ENCODE results near the gene ZNF618.

Gene ZNF618

DNA sequence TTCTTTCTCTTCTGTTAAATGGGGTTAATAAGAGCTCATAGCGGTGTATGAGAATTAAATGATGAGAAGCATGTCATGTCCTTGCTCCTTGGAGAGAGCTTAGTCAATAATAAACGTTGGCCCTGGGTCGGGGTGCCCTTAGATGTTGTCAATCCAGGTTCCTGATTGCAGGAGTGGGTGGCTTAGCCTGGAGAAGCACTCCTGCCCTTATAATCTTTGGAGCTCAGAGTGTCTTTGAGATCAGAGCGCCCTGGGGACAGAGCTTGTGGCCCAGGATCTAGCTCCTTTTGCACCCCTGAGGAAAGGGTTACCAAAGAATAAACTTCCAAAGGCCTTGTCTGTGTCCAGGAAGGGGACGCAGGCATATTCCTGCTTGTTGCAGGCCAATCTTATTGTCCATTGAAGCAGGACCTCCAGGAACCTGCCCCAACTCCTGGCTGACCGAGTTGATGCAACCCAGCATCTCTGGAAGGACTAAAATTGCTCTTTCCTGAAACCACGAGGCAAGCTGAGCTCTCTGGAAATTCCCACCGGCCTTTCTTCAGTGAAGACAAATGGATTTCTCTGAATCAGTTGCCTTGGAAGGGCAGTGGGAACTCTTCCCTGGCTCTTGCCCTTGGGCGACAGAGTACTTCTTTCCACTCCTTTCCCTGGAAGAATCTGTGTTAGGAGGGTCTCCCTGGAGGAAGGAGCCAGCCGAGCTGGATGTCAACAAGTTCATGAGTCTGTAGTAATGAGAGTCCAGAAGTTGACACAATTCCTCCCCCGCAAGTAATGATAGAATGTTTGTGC, 208.4 kb downstream of the ZNF618 start:
- Histone ChIP-seq H3K4me1 (ENCODE audit: insufficient read depth, low read length, poor library complexity, severe bottlenecking) (no peaks in the 10 kb centered on the region), H3K9ac (ENCODE audit: low read depth, low read length, poor library complexity, severe bottlenecking) (no peak overlapping the region), H3K9me3 (ENCODE audit: insufficient read depth, low read depth, low read length) (no peaks in the 10 kb centered on the region), H2AFZ (ENCODE audit: low read length) (no peak overlapping the region), H3K4me2 (ENCODE audit: low read depth, low read length, poor library complexity, severe bottlenecking) (no peak overlapping the region), H3K9me2 (replicated peaks; ENCODE audit: low read depth, low read length) (no peaks in the 10 kb centered on the region), H3F3A (ENCODE audit: low read depth) (no peaks in the 10 kb centered on the region), H4K20me1 (ENCODE audit: insufficient read depth, low read length, poor library complexity, severe bottlenecking) (no peaks in the 10 kb centered on the region), H3K4me3 (ENCODE audit: low read length, poor library complexity, severe bottlenecking) (no peak overlapping the region), H3K79me2 (ENCODE audit: insufficient read depth, low read length) (no peaks in the 10 kb centered on the region), H3K36me3 (ENCODE audit: insufficient read depth, low read length) (no peaks in the 10 kb centered on the region), H3K27me3 (ENCODE audit: insufficient read depth, low read length, poor library complexity, severe bottlenecking) (no peaks in the 10 kb centered on the region)
- TF ChIP-seq, protein P1, sequence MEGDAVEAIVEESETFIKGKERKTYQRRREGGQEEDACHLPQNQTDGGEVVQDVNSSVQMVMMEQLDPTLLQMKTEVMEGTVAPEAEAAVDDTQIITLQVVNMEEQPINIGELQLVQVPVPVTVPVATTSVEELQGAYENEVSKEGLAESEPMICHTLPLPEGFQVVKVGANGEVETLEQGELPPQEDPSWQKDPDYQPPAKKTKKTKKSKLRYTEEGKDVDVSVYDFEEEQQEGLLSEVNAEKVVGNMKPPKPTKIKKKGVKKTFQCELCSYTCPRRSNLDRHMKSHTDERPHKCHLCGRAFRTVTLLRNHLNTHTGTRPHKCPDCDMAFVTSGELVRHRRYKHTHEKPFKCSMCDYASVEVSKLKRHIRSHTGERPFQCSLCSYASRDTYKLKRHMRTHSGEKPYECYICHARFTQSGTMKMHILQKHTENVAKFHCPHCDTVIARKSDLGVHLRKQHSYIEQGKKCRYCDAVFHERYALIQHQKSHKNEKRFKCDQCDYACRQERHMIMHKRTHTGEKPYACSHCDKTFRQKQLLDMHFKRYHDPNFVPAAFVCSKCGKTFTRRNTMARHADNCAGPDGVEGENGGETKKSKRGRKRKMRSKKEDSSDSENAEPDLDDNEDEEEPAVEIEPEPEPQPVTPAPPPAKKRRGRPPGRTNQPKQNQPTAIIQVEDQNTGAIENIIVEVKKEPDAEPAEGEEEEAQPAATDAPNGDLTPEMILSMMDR (conservative IDR thresholded peaks at IDR 0.05; ENCODE audit: low read length): no peak
- TF ChIP-seq EZH2phosphoT487 (IDR thresholded peaks at IDR 0.05; ENCODE audit: borderline replicate concordance): no peak

DNA sequence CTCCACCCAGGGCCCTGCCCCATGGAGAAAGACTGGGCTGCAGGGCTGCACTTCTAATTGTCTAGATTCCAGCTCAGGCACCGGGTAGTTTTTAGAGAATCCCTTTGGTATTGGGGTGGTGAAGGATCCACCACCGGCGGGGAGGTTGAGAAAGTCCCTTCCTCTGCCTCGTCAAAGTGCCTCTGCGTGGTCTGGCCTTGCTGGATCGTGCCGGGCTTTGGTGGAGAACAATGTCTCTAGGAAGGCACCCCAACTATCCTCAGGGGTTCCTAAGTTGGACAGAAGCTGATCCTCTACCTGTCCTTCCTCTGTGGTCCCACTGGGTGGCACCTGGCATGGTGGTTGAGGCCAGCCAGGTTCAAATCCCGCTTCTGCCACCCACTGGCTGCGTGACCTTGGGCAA, 209.3 kb downstream of the ZNF618 start:
- H3K4me3 ChIP-seq (ENCODE audit: low read length, poor library complexity, severe bottlenecking): no peak overlapping the region
- no peaks in the 10 kb centered on the region for H3K9me2 ChIP-seq (replicated peaks; ENCODE audit: low read depth, low read length)
- H3K4me2 ChIP-seq (ENCODE audit: low read depth, low read length, poor library complexity, severe bottlenecking): no peak overlapping the region
- no peaks in the 10 kb centered on the region for H4K20me1 ChIP-seq (ENCODE audit: insufficient read depth, low read length, poor library complexity, severe bottlenecking)
- H3K79me2 ChIP-seq (ENCODE audit: insufficient read depth, low read length): no peaks in the 10 kb centered on the region
- no peaks in the 10 kb centered on the region for H3F3A ChIP-seq (ENCODE audit: low read depth)
- H3K27me3 ChIP-seq (ENCODE audit: insufficient read depth, low read length, poor library complexity, severe bottlenecking): no peaks in the 10 kb centered on the region
- no peak overlapping the region for H2AFZ ChIP-seq (ENCODE audit: low read length)
- H3K4me1 ChIP-seq (ENCODE audit: insufficient read depth, low read length, poor library complexity, severe bottlenecking): no peaks in the 10 kb centered on the region
- no peak for TF ChIP-seq EZH2phosphoT487 (IDR thresholded peaks at IDR 0.05; ENCODE audit: borderline replicate concordance)
- TF ChIP-seq, protein P1 (conservative IDR thresholded peaks at IDR 0.05; ENCODE audit: low read length): 0 out of 2 replicates have a peak, but pooled peaks have one; percentile 9
- no peak overlapping the region for H3K9ac ChIP-seq (ENCODE audit: low read depth, low read length, poor library complexity, severe bottlenecking)
- no peaks in the 10 kb centered on the region for H3K36me3 ChIP-seq (ENCODE audit: insufficient read depth, low read length)
- H3K9me3 ChIP-seq (ENCODE audit: insufficient read depth, low read depth, low read length): no peaks in the 10 kb centered on the region

DNA sequence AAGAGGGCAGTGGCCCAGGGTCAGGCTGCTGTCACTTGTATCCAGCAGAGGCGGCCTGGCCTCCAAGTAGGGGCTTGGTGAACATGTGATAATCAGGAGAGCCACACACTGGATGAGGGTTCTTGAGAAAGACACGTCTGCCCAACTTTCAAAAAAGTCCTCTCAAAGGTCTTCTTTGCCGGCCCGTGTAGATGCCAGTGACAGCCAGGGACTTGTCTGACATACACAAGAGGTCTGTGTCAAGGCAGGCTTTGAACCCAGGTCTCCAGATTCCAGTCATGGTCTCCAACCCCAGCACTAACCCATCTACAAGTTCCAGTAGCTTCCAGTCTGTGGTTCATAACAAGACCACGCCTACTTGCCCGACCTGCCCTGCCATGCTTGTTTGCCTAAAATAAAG, 209.9 kb downstream of the ZNF618 start:
- H3K4me1 ChIP-seq (ENCODE audit: insufficient read depth, low read length, poor library complexity, severe bottlenecking): no peaks in the 10 kb centered on the region
- no peaks in the 10 kb centered on the region for H3K27me3 ChIP-seq (ENCODE audit: insufficient read depth, low read length, poor library complexity, severe bottlenecking)
- no peaks in the 10 kb centered on the region for H3K9me3 ChIP-seq (ENCODE audit: insufficient read depth, low read depth, low read length)
- no peak overlapping the region for H3K4me3 ChIP-seq (ENCODE audit: low read length, poor library complexity, severe bottlenecking)
- no peak overlapping the region for H3K9ac ChIP-seq (ENCODE audit: low read depth, low read length, poor library complexity, severe bottlenecking)
- TF ChIP-seq EZH2phosphoT487 (IDR thresholded peaks at IDR 0.05; ENCODE audit: borderline replicate concordance): no peak
- TF ChIP-seq, protein P1 (conservative IDR thresholded peaks at IDR 0.05; ENCODE audit: low read length): no peak
- H4K20me1 ChIP-seq (ENCODE audit: insufficient read depth, low read length, poor library complexity, severe bottlenecking): no peaks in the 10 kb centered on the region
- no peaks in the 10 kb centered on the region for H3K36me3 ChIP-seq (ENCODE audit: insufficient read depth, low read length)
- no peaks in the 10 kb centered on the region for H3F3A ChIP-seq (ENCODE audit: low read depth)
- H2AFZ ChIP-seq (ENCODE audit: low read length): no peak overlapping the region
- no peaks in the 10 kb centered on the region for H3K79me2 ChIP-seq (ENCODE audit: insufficient read depth, low read length)
- H3K9me2 ChIP-seq (replicated peaks; ENCODE audit: low read depth, low read length): no peaks in the 10 kb centered on the region
- H3K4me2 ChIP-seq (ENCODE audit: low read depth, low read length, poor library complexity, severe bottlenecking): no peak overlapping the region
